Gastrocnemius medialis (tissue), 4 donors: ENCODE results near the gene RADIL. TPM values are rescaled to one million over a fixed set of nuclear protein-coding genes. Genes with fewer than 3 reads are reported as not detected.

Experiments
- ATAC-seq, 2 donors: fragments of 150-250 bp; one replicate each; pipeline ENCODE4 v1.9.1; 2016
- DNase-seq, 2 donors: peaks; one replicate each; pipeline ENCODE4 v3.0.0-alpha.2; 2019
- H3K27ac ChIP-seq, 4 donors: fragments of 200-600 bp; sonication (generic); 1 replicate in 1 of 4; 2 replicates in 3 of 4; pipeline ENCODE4 v1.5.1; 2016 to 2018; ENCODE audit warnings: mild to moderate bottlenecking in 2 of 4, moderate library complexity in 1 of 4
- H3K27me3 ChIP-seq, 3 donors: fragments of 200-600 bp; sonication (generic) in 2 of 3; 1 replicate in 1 of 3; 2 replicates in 2 of 3; pipeline versions ENCODE4 v1.5.1 to v1.6.0; 2016 to 2019; ENCODE audit warnings: mild to moderate bottlenecking in 1 of 3, moderate library complexity in 1 of 3
- H3K36me3 ChIP-seq, 2 donors: fragments of 200-600 bp; sonication (generic) in 1 of 2; one replicate each; pipeline ENCODE4 v1.5.1; 2017 to 2018
- H3K4me1 ChIP-seq, 2 donors: fragments of 200-600 bp; sonication (generic) in 1 of 2; one replicate each; pipeline ENCODE4 v1.5.1; 2016 to 2017; ENCODE audit warnings: mild to moderate bottlenecking in 2 of 2
- H3K4me3 ChIP-seq, 4 donors: fragments of 200-600 bp; sonication (generic) in 3 of 4; 1 replicate in 1 of 4; 2 replicates in 3 of 4; pipeline ENCODE4 v1.5.1; 2016 to 2019; ENCODE audit warnings: mild to moderate bottlenecking in 2 of 4
- H3K9me3 ChIP-seq, 3 donors: fragments of 200-600 bp; sonication (generic) in 2 of 3; 1 replicate in 1 of 3; 2 replicates in 2 of 3; pipeline ENCODE4 v1.5.1; 2016 to 2019
- POLR2A ChIP-seq, 2 donors: fragments of 450-650 bp; IDR thresholded peaks; one replicate each; pipeline ENCODE4 v1.6.1; 2017; ENCODE audit warnings: antibody characterized with exemption in 2 of 2, mild to moderate bottlenecking in 2 of 2, moderate library complexity in 2 of 2
- in situ Hi-C, 4 donors: fragments of 200-750 bp; cut with MboI; loops; one replicate each; pipeline versions ENCODE4 v1.15.0 to v1.8.0; 2017; ENCODE audit warnings: low sequenced_read_pairs in 4 of 4
- intact Hi-C: fragments of 100-400 bp; cut with DNase I; formaldehyde crosslinking; loops from one replicate; pipeline ENCODE4 v1.15.1; 2023; ENCODE audit warnings: low total_unique reads
- microRNA-seq, 2 donors: library from miRNA; unstranded; fragments of <30 nt; microRNA quantifications; one replicate each; pipeline ENCODE4, GENCODE V29; 2016; ENCODE audit warnings: borderline replicate concordance in 2 of 2
- total RNA-seq, 4 donors: library from RNA; depleted of rRNA; stranded (reverse); fragments of >200 nt; gene quantifications; one replicate each; pipeline versions ENCODE4 v1.1.0 to v1.2.3, GENCODE V29; 2016
- TF ChIP-seq, protein P1 (sequence below), 5 experiments: fragments of 450-650 bp in 3 of 5; fragments of 200-600 bp in 2 of 5; sonication (generic) in 2 of 5; IDR thresholded peaks in 4 of 5; conservative IDR thresholded peaks in 1 of 5; 1 replicate in 4 of 5; 2 replicates in 1 of 5; pipeline ENCODE4 v1.5.1; 2016 to 2019; ENCODE audit warnings: antibody characterized with exemption in 5 of 5, mild to moderate bottlenecking in 3 of 5, moderate library complexity in 3 of 5

RADIL gene
- total RNA-seq, 4 donors from 2014 or later, result 2.1 to 12.1 (median 5.0) TPM

DNA sequence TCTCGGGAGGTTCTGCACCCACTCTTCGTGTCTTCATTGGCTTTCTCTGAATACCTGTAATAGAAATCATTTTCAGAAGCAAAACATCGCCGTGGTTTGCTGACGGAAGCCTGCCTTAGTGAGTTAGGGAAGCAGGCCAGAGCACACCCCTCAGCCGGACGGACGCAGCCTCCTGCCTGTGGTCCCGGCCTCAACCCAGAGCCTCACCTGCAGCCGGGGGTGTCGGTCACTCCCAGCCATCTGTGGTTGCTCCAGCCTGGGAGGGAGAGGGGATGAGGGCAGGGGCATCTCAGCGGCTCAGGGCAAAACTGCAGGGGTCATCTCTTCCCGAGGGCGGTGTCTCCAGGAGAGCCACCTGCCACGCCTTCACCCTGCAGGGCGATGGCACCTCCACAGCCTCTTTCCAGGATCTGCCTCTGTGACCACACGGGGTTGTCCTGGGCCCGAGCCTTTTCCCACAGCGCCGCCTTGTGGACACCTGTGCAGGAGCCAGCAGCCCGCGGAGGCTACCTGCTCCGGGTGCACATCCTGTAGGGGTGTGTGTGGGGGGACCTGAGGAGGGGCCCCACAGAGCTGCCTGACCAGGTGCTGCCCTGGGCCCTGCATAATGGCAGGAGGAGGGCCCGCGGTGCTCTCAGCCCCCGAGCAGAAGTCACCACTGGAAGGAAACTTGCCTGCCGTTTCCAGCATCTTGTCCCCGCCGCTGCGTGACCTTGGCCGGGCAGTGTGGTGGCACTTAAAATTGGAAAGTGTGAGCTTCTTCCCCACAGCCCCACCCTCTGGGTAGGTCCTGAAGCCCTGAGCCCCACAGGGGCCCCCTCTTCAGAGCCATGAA, 129.7 kb downstream of the RADIL start:
- Histone ChIP-seq H3K27ac (no peak overlapping the region), H3K27me3 (no peaks in the 10 kb centered on the region), H3K4me3 (no peak overlapping the region), H3K36me3 (peaks cover 0 to 43% of the 10 kb centered on the region in 2 donors), H3K9me3 (no peaks in the 10 kb centered on the region), H3K4me1 (no peaks in the 10 kb centered on the region)
- intact Hi-C loops (loop anchor here (1.0 to 2.0 kb wide), 3 partner anchors 71 to 144 kb away; partner anchors contain the start of gene FOXK1), in situ Hi-C loops (loop anchor here in 2 of 4 donors (5.0 to 25.0 kb wide), 2 partner anchors 72 to 117 kb away; partner anchors contain the start of gene FOXK1 (in 1 of the 2))
- DNase-seq, result peak; percentile 65 to 66
- TF ChIP-seq, protein P1, sequence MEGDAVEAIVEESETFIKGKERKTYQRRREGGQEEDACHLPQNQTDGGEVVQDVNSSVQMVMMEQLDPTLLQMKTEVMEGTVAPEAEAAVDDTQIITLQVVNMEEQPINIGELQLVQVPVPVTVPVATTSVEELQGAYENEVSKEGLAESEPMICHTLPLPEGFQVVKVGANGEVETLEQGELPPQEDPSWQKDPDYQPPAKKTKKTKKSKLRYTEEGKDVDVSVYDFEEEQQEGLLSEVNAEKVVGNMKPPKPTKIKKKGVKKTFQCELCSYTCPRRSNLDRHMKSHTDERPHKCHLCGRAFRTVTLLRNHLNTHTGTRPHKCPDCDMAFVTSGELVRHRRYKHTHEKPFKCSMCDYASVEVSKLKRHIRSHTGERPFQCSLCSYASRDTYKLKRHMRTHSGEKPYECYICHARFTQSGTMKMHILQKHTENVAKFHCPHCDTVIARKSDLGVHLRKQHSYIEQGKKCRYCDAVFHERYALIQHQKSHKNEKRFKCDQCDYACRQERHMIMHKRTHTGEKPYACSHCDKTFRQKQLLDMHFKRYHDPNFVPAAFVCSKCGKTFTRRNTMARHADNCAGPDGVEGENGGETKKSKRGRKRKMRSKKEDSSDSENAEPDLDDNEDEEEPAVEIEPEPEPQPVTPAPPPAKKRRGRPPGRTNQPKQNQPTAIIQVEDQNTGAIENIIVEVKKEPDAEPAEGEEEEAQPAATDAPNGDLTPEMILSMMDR (IDR thresholded peaks at IDR 0.05 in 4 of 5, conservative IDR thresholded peaks at IDR 0.05 in 1 of 5), result peak; percentile 82 to 96 (median 95)
- TF ChIP-seq POLR2A (IDR thresholded peaks at IDR 0.05), result no peak
- ATAC-seq, result peak; percentile 87 to 95

DNA sequence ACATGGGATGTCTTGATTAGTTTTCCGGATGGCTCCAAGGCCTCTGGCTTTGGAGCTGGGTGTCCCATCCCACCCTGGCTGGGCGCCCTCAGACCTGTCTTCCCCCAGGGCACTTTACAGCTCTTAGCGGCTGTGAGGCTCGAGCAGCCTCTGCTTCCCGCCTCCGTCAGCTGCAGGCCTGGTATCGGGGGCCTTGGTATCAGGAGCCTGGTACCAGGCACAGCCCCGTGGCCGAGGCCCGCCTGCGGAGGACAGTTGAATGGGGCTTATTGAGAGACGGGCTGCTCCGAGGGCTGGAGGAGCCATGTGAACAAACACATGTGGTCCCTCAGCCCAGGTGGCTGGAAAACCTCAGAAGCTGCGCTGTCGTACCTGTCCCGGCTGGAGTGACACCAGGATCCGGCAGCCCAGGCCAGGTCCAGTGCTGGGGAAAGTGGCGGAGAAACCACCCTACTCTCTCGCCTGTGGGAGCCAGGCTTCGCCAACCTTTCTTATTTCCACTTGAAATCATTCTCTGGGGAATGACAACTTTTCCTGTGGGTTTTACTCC, 132.0 kb downstream of the RADIL start:
- Histone ChIP-seq H3K36me3 (peaks cover 0 to 22% of the 10 kb centered on the region in 2 donors), H3K4me1 (peaks cover 3 to 15% of the 10 kb centered on the region in 2 donors), H3K9me3 (no peaks in the 10 kb centered on the region), H3K27me3 (no peaks in the 10 kb centered on the region), H3K27ac (peak overlapping the region in 1 of 4 donors; percentile 10), H3K4me3 (no peak overlapping the region)
- in situ Hi-C loops, result loop anchor here in 2 of 4 donors (5.0 to 25.0 kb wide), 2 partner anchors 69 to 114 kb away; partner anchors contain the start of gene FOXK1 (in 1 of the 2)
- ATAC-seq (no peak), DNase-seq (no peak)
- intact Hi-C loops, result no loop called here
- TF ChIP-seq POLR2A (IDR thresholded peaks at IDR 0.05), result no peak
- TF ChIP-seq, protein P1 (IDR thresholded peaks at IDR 0.05 in 4 of 5, conservative IDR thresholded peaks at IDR 0.05 in 1 of 5), result no peak

DNA sequence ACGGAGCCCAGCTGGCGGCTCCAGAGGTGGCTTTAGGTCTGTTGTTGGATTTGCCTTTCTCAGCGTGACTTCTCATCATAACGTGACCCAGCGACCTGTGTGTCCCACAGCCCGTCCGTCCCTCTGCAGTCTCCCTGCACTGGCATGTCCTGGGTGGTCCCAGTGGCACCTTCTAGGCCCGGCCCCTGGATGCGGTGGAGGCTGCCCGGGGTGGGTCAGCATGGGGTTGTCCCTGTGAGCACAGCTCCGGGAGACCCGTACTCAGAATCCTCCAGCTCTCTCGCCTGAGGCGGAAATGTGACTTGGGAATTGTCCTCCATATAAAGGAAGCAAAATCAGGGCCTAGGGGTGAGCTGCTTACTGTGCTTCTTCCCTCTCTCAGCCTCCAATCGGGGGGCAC, 133.7 kb downstream of the RADIL start:
- ATAC-seq (no peak), DNase-seq (no peak)
- in situ Hi-C loops (loop anchor here in 3 of 4 donors (5.0 to 25.0 kb wide), 3 partner anchors 65 to 112 kb away; partner anchors contain the start of gene FOXK1 (in 3 of the 3)), intact Hi-C loops (no loop called here)
- Histone ChIP-seq H3K27me3 (no peaks in the 10 kb centered on the region), H3K9me3 (no peaks in the 10 kb centered on the region), H3K4me3 (no peak overlapping the region), H3K4me1 (peaks cover 14 to 27% of the 10 kb centered on the region in 2 donors), H3K27ac (peak overlapping the region; percentile 88 to 94 (median 92)), H3K36me3 (peaks cover 0 to 5% of the 10 kb centered on the region in 2 donors)
- no peak for TF ChIP-seq POLR2A (IDR thresholded peaks at IDR 0.05)
- TF ChIP-seq, protein P1 (IDR thresholded peaks at IDR 0.05 in 4 of 5, conservative IDR thresholded peaks at IDR 0.05 in 1 of 5), result no peak

DNA sequence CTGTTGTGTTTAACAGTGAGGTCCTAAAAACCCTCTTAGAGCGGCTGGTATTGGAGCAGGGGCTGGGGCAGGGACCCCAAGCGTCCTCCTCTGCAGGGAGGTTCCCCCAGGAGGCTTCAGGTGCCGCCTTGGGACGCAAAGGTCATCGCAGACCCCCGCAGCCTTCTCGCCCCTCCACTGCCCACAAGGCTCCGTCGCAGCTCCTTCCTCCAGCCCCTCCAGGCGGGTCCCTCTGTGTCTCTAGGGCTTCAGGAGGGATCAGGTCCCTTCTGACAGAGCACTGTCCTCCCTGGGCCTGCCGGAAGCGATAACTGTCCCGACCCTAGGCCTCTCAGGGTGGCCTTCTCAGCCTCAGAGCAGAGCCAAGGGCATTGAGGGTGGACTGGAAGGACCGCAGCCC, 134.2 kb downstream of the RADIL start:
- no peak for DNase-seq
- Histone ChIP-seq H3K9me3 (no peaks in the 10 kb centered on the region), H3K27ac (peak overlapping the region; percentile 88 to 94 (median 92)), H3K36me3 (peaks cover 0 to under 1% of the 10 kb centered on the region in 2 donors), H3K27me3 (no peaks in the 10 kb centered on the region), H3K4me1 (peaks cover 18 to 30% of the 10 kb centered on the region in 2 donors), H3K4me3 (no peak overlapping the region)
- intact Hi-C loops, result no loop called here
- no peak for ATAC-seq
- in situ Hi-C loops, result loop anchor here in 2 of 4 donors (10.0 kb wide), 1 partner anchor 65 kb away; the partner anchor contains the start of gene FOXK1 (in 2 of the 2)
- TF ChIP-seq POLR2A (IDR thresholded peaks at IDR 0.05), result no peak
- TF ChIP-seq, protein P1 (IDR thresholded peaks at IDR 0.05 in 4 of 5, conservative IDR thresholded peaks at IDR 0.05 in 1 of 5), result no peak

Small RNA genes lying within 50 kb of the gene (microRNA-seq; reads per million reads assigned to microRNA genes)
- 0 to 0.85 reads per million in 2 donors for gene MIR4656

Other genes starting within 250 kb of the RADIL start
- 10 to 100 TPM in 3 of 4 donors, 1 to 10 TPM in 1; 9.8 to 43.6 (median 18.8) TPM for gene FOXK1, start 201.4 kb downstream of the RADIL start, total RNA-seq
- gene AP5Z1, start 108.1 kb downstream of the RADIL start, total RNA-seq, result 10 to 100 TPM; 10.2 to 18.1 (median 14.6) TPM
- gene PAPOLB, start 21.7 kb downstream of the RADIL start, total RNA-seq, result under 1 TPM in 1 of 4 donors, not detected in 3; 0.10 TPM
- not detected for gene MMD2, start 75.5 kb upstream of the RADIL start, total RNA-seq
- gene RBAK, start 162.1 kb upstream of the RADIL start, total RNA-seq, result 1 to 10 TPM; 3.4 to 6.0 (median 4.2) TPM